ENCODE measurements around the gene TBX2.
A peak's percentile ranks its signal among the peaks of the same experiment; 100 is the strongest.
"Not testable (repeated sequence)": the region's sequence is repeated elsewhere in the genome, so short reads cannot be mapped to it uniquely, and the experiment has no call there.

TBX2 gene

DNA sequence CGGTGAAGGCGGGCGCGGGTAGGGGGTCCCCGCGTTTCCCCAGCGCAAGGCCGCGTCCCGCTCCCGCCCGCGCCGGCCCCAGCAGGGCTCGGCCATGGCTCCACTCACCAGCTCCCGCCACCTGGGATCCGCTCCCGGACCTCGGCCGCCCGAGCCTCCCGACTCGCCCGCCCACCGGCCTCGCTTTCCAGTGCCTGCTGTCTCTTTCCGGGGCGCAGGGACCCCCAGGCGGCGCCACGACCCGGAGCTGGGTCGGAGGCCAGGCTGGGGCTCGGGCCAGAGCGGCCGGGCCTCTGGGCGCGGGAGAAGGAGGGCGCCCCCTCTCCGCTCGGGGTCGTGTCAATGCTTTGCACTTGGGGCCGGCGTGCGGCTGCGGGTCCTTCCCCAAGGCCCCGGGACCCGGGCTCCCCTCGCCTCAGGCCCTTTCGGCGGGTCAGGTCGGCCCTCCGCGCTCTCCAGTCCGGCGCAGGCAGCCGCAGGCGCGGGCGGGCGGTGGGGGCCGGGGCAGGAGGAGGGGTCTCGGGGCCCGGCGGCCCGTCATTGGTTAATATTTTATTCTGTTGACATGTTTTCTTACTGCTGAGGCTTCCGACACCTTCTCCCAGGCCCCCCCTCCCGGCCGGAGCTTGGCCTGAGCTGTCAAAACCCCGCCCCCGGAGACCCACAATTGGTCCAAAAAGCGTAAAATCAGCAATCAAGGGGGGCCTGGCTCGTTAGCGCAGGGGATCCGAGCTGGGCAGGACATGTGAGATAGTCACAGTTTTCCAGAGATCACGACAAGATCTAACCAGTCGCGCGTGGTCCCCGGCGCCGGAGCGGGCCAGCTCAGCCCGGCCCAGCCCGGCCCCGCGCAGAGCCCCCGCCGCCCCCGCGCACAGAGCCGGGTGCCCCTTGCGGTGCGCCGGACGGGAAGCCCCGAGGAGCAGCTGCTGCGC is at the start of gene TBX2:
Gene TBX2, plus strand, starts transcription at position 713 of the 935 bp plus-strand sequence. CDS start 334 bp downstream, outside the sequence.
- DNase-seq: peak; percentile 57

DNA sequence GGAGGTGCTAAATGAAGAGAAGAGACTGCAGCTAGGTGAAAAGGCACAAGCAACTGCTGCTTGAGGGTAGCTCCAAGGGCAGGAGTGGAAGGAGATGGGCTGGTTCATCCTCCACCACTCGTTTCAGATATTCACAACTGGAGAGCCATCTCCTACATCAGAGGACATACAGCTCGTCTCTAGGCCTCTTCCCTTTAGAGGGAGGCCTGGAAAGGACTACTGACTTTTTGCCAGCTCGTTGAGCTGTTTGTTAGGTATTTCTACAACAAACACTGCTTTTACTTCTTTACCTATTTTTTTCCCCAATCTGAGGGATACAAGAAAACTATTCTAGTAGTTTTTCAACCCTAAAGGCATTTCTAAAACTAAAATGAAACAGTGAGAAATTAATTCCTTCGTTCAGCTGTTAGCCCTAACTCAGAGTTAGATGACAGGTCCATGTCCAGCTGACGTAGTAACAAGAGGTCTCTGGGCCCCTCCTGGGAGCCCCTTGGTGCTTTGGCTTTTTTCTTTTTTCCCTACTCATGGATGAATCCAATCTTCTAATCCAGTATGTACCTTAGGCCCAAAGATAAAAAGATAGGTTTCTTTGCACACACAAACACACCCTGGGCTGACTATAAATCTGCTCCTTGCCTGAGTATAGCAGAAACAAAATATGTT is 47.8 kb upstream of the TBX2 start:
- DNase-seq: no peak

GRCh38 chr17:61352408-61352770 is 47.3 kb upstream of the TBX2 start:
- DNase-seq: no peak

DNA sequence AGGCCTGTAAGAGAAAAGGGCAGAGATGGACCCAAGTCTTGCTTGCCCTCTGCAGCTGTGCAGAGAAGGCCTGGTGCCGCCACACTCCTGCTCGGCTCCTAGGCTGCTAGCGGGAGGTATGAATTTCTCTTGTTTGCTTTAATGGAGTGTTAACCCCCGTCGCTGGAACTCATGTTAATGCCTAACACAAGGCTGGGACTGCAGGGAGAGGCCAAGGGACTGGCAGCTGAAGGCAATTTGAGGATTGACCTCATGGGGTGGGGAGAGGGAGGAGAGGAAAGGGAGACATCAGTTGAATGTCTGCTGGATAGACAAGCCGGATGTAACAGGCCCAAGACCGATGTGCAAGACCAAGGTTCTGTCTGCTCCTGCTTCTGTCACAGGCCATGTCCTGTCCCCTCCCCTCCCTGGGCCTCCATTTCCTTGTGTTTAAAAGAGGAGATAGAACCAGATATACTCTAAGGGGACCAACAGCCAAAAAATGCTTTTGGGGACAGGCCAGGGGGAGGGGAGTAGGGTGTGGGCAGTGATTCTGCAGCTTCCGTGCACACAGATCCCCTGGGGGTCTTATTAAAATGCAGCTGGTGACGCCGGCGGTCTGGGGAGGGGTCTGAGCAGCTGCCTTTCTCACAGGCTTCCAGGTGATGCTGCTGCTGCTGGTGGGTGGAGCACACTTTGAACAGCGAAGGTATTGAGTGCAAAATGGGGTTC is 46.7 kb upstream of the TBX2 start:
- no peak for DNase-seq

- no peak for DNase-seq
These were observed 46.0 kb upstream of the TBX2 start for GRCh38 chr17:61353615-61354014.

DNA sequence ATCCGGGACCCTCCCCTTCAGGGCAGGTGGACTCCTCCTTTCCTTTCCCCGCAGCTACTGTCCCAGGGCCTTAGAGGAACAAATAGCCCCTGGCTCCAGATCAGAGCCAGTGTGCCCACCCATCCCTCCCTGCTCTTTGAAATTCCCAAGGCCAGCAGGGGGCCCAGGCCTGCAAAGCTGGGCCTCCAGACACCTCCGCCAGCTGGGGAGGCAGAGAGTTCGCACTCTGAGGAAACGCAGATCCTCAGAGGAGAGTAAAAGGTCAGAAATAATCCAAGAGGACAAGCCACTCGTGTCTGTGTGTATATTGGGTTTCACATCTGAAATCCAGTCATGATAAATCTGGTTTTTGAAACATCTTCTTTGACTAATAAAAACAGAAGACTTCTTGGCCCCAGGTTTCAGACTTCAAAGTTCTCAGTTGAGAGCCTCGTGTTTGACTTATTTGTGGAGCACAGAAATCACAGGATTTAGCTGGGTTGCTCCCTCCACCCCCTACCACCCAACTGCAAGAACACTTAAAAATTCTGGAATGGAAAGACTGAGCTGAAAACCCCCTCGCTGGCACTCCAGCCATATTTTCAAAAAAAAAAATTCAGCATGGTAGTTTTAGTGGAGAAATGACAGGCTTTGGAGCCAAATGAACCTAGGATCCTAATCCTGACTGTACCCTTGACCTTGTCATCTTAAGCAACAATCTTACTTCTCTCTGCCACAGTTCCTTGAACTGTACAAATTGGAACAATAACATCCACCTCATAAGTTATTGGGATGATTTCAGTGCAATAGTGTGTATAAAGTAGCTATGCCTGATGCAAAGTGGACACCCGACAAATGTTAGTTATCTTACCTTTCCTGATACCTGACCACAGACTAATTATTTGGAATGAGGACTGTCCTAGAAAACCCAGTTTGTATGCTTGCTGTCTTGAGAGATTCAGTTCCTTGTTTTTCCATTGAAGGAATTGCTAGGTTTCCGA is 44.5 kb upstream of the TBX2 start:
- DNase-seq: no peak

DNA sequence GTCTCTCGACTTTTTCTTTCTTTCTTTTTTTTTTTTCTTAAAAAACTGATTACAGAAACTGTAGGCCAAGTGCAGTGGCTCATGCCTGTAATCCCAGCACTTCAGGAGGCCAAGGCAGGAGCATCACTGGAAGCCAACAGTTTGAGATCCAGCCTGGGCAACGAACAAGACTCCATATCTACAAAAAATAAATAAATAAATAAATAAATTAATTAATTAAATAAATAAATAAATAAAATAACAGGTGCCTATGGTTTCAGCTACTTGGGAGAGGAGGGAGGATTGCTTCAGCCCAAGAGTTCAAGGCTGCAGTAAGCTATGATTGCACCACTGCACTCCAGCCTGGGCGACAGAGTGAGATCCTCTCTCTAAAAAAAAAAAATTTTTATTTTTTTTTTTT is 42.6 kb upstream of the TBX2 start:
- DNase-seq: not testable (repeated sequence)

- not testable (repeated sequence) for DNase-seq
These were observed 40.1 kb upstream of the TBX2 start for GRCh38 chr17:61359513-61359912.

GRCh38 chr17:61360318-61360943 is 39.2 kb upstream of the TBX2 start:
- no peak for DNase-seq

- DNase-seq: no peak
These were observed 38.6 kb upstream of the TBX2 start for GRCh38 chr17:61361084-61361483.

- no peak for DNase-seq
These were observed 37.2 kb upstream of the TBX2 start for GRCh38 chr17:61362396-61362795.

GRCh38 chr17:61362852-61363600 is 36.6 kb upstream of the TBX2 start:
- no peak for DNase-seq

DNA sequence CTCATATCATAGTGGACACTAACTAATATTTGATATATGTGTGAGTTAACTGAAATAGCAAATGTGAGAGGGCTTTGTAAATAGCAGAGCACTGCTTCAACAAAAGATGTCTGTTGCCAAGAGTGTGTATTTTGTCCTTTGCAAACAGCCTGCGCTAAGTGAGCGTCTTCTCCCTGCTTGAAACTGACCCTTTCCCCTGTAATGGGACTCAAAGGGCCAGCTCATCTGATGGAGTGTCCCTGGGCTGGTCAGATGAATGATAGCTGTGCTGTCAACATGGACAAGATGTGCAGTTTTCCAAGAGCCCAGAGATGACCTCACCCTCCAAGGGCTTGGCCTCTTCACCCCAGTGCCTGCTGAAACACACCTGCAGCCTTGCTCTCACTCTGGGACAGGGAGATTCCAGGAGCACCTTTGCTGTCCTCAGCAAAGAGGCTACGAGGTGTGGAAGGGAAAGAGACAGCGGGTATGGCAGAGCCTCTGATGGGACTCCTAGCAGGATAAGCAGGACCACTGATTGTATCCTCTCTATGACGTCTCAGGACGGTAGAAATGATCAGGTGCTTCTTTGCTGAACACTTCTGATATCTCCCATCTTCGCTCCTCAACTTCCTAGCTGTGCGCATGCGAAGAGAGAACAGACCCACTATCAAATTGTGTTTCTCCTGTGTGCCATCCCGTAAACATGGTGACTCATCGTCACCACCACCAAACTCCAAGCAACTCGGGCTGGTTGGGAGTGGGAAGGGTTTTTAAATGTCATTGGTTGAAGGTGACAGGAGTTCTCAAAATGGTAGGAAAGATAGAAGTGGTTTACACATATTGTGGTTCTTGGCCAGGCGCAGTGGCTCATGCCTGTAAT is 35.8 kb upstream of the TBX2 start:
- peak; percentile 70 for DNase-seq

- no peak for DNase-seq
These were observed 35.2 kb upstream of the TBX2 start for GRCh38 chr17:61364463-61364846.

DNA sequence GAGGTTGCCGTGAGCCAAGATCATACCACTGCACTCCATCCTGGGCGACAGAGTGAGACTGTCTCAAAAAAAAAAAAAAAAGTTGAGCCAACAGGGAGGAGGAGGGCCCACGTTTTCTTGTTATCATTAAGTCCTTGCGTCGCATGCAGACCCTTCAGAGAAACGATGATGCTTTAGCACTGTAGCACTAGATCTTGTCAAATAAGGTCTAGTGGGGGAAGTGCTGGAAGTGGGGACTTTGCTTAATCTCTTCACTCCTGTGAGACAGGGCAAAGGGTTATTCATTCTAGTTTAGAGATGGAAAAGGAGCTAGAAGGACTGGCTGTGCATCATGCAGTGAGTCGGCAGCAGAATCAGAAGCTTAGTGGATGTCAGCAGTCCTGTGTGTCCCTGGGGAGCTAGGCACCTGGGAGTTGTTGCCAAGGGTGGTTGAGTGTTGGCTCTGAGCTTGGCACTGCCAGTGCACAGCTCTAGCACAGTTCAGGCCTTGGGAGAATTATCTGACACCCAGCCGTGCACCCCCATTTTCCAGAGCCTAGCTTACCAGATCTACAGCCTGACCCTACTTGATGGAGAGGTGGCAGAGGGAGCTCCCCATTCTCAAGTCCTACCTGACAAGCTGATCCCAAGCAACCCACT is 33.4 kb upstream of the TBX2 start:
- DNase-seq: no peak

- DNase-seq: no peak
These were observed 32.8 kb upstream of the TBX2 start for GRCh38 chr17:61366715-61367413.

- no peak for DNase-seq
These were observed 31.4 kb upstream of the TBX2 start for GRCh38 chr17:61368049-61368831.

- DNase-seq: no peak
These were observed 30.7 kb upstream of the TBX2 start for GRCh38 chr17:61368832-61369450.

All from DMS53 (cell line).